ENCODE results near the gene FOLR3.
"Not testable (repeated sequence)": the region's sequence is repeated elsewhere in the genome, so short reads cannot be mapped to it uniquely, and the experiment has no call there.

FOLR3 gene

GRCh38 chr11:72169046-72169555 lies 33.6 kb downstream of the FOLR3 start:
- DNase-seq = not testable (repeated sequence)

- not testable (repeated sequence) for DNase-seq
Observed at GRCh38 chr11:72169754-72170153, 34.2 kb downstream of the FOLR3 start.

GRCh38 chr11:72172043-72172442 lies 36.5 kb downstream of the FOLR3 start:
- DNase-seq = not testable (repeated sequence)

- DNase-seq = no peak
Observed at GRCh38 chr11:72173291-72173690, 37.8 kb downstream of the FOLR3 start.

GRCh38 chr11:72174302-72175070 lies 39.0 kb downstream of the FOLR3 start:
- DNase-seq = no peak

GRCh38 chr11:72177656-72178055 lies 42.1 kb downstream of the FOLR3 start:
- no peak for DNase-seq

GRCh38 chr11:72179049-72179803 lies 43.7 kb downstream of the FOLR3 start:
- no peak for DNase-seq

GRCh38 chr11:72179804-72180396 lies 44.4 kb downstream of the FOLR3 start:
- peak; percentile 9 for DNase-seq

GRCh38 chr11:72180892-72181552 lies 45.5 kb downstream of the FOLR3 start:
- DNase-seq = not testable (repeated sequence)

GRCh38 chr11:72181553-72181958 lies 46.0 kb downstream of the FOLR3 start:
- DNase-seq = not testable (repeated sequence)

- no peak for DNase-seq
Observed at GRCh38 chr11:72188267-72188666, 52.7 kb downstream of the FOLR3 start.

All from fibroblast of skin of abdomen (primary cell).